Measurements from ENCODE around the gene ADISSP.

DNA sequence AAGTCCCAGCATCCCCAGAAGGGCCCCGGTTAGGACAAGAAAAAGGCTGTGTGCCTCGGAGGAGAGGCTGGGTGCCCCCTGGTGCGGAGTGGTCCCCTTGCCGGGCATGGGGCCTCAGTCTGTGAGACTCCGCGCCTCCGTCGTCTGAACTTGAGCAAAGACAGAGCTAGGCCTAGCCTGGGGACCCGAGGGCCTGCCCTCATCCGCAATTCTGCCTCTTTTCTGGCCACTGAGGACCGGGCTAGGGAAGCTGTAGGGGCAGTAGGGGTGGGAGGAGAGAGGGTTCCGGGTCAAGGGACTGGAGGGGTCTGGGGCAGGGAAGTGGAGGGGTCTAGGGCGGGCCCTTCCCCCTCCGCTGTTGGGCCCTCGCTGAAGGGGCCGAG is 35.6 kb downstream of the ADISSP start:
- TF ChIP-seq GATA2 (IDR thresholded peaks at IDR 0.05; ENCODE audit: low read depth, low read length): no peak
- no peak for TF ChIP-seq GATA3 (IDR thresholded peaks at IDR 0.05; ENCODE audit: low read depth, low read length)

All from SH-SY5Y (cell line).